ENCODE results near the gene ACAD11. TPM values are rescaled to one million over a fixed set of nuclear protein-coding genes. Genes with fewer than 3 reads are reported as not detected.

ACAD11 gene
- total RNA-seq, 2 experiments from 2014 or later: 11.2 to 11.4 TPM

DNA sequence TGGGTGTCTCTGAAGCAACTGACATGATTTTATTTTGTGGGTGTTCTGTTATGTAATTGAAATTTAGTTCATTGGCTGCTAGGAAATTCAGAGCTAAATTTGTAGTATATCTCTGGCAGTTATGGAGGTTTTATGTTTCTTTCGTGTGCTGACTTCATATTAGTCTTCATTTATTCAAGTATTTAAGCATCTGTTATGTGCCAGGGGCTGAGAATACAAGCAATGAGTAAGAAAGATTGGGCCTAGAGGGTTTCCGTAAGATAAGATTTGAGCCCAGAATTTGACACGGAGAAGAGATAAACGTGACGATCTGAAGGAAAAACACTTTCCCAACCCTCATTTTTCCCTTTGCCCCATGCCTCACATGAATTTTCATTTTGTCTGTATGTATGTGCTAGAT is 137.7 kb downstream of the ACAD11 start:
- intact Hi-C loops (cut with micrococcal nuclease): loop anchor here (5.0 kb wide), 1 partner anchor 105 kb away; the partner anchor contains the start of gene DNAJC13
- Mint-ChIP-seq H3K36me3 (ENCODE audit: low read depth) (peaks cover 21% of the 10 kb centered on the region), H3K4me1 (ENCODE audit: low read depth) (peaks cover 9% of the 10 kb centered on the region), H3K4me3 (no peak overlapping the region), H3K27ac (no peak overlapping the region), H3K27me3 (ENCODE audit: low read depth) (no peaks in the 10 kb centered on the region), H3K9me3 (no peaks in the 10 kb centered on the region)
- no peak for DNase-seq
- CTCF ChIA-PET: interaction anchor here (2.6 kb wide), 1 partner anchor 14 kb away, joined by 8 read pairs; no protein-coding TSS in a partner anchor

DNA sequence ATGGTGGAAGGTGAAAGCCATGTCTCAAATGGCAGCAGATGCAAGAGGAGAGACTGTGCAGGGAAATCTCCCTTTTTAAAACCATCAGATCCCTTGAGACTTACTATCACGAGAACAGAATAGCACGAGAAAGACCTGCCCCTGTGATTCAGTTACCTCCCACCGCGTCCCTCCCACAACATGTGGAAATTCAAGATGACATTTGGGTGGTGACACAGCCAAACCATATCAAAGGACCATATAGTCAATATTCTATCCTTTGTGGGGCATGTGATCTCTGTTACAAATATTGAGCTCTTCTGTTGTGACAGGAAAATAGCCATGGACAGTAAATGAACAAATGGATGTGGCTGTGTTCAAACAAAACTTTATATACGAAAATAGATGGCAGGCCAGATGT is 139.7 kb downstream of the ACAD11 start:
- Mint-ChIP-seq H3K9me3 (no peaks in the 10 kb centered on the region), H3K27ac (no peak overlapping the region), H3K4me1 (ENCODE audit: low read depth) (peaks cover 9% of the 10 kb centered on the region), H3K36me3 (ENCODE audit: low read depth) (peaks cover 21% of the 10 kb centered on the region), H3K27me3 (ENCODE audit: low read depth) (no peaks in the 10 kb centered on the region), H3K4me3 (no peak overlapping the region)
- CTCF ChIA-PET: interaction anchor here (1.1 to 1.2 kb wide), 2 partner anchors 11 to 207 kb away, joined by 4 read pairs; no protein-coding TSS in a partner anchor
- intact Hi-C loops (cut with micrococcal nuclease): loop anchor here (5.0 kb wide), 1 partner anchor 103 kb away; the partner anchor contains the start of gene DNAJC13
- DNase-seq: no peak

DNA sequence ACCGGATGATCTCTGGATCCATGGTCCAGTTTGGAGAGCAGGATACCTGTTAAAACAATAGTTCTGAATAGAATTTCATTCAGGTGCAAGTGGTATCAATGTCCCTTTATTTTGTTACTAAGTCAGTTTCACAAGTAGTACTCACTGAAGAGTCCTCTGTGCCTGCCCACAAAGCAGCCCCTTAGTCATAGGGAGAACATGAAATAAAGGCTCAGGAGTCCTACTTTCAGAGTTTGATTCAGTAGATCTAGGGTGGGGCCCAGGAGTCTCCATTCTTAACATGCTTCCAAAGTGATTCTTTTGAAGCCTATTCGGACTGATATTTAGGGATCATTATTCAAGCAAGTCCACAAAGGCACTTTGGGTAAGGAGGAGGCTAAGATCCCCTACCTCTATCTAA is 142.3 kb downstream of the ACAD11 start:
- Mint-ChIP-seq H3K4me1 (ENCODE audit: low read depth) (peaks cover 7% of the 10 kb centered on the region), H3K4me3 (no peak overlapping the region), H3K27me3 (ENCODE audit: low read depth) (no peaks in the 10 kb centered on the region), H3K27ac (no peak overlapping the region), H3K36me3 (ENCODE audit: low read depth) (peaks cover 32% of the 10 kb centered on the region), H3K9me3 (no peaks in the 10 kb centered on the region)
- DNase-seq: no peak
- intact Hi-C loops (cut with micrococcal nuclease): no loop called here
- CTCF ChIA-PET: interaction anchor here (0.7 kb wide), 1 partner anchor 905 kb away, joined by 4 read pairs; no protein-coding TSS in a partner anchor

DNA sequence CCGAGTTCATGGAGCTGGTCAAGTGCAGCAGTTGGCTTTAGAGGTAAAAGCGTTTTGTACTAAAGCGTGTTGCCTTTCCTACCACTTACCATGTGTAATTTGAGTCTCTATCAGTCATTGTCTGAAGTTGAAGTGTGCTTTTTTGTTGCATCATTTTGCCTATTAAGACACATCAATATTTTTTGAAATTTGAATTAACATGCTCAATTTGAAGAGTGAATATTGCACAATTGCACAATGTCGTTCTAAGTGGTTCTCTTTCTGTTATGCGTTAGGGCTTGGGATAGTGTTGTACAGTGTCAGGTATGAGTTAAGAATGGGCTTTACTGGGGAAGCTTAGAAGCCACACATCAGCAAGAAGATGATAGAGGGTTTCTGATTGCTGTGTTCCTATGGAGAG is 146.6 kb downstream of the ACAD11 start:
- CTCF ChIA-PET: no interaction called here
- no peak overlapping the region for H3K4me3 Mint-ChIP-seq
- peaks cover 2% of the 10 kb centered on the region for H3K4me1 Mint-ChIP-seq (ENCODE audit: low read depth)
- no peaks in the 10 kb centered on the region for H3K9me3 Mint-ChIP-seq
- intact Hi-C loops (cut with micrococcal nuclease): no loop called here
- H3K36me3 Mint-ChIP-seq (ENCODE audit: low read depth): peaks cover 44% of the 10 kb centered on the region
- no peak for DNase-seq
- no peaks in the 10 kb centered on the region for H3K27me3 Mint-ChIP-seq (ENCODE audit: low read depth)
- no peak overlapping the region for H3K27ac Mint-ChIP-seq

DNA sequence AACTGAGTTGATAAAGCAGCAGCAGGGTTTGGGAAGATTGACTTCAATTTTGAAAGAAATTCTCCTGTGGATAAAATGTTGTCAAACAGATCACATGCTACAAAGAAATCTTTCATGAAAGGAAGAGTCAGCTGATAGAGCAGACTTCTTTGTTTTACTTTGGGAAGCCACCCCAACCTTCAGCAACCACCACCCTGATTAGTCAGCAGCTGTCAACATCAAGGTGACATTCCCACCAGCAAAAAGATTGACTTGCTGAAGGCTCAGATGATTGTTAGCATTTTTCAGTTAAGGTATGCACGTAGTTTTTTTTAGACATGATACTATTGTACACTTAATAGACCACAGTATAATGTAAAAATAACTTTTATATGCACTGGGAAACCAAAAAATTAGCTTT is 150.1 kb downstream of the ACAD11 start:
- Mint-ChIP-seq H3K4me1 (ENCODE audit: low read depth) (no peaks in the 10 kb centered on the region), H3K4me3 (no peak overlapping the region), H3K9me3 (no peaks in the 10 kb centered on the region), H3K27me3 (ENCODE audit: low read depth) (no peaks in the 10 kb centered on the region), H3K27ac (no peak overlapping the region), H3K36me3 (ENCODE audit: low read depth) (peaks cover 40% of the 10 kb centered on the region)
- DNase-seq: no peak
- CTCF ChIA-PET: interaction anchor here (1.3 kb wide), 1 partner anchor 11 kb away, joined by 4 read pairs; no protein-coding TSS in a partner anchor
- intact Hi-C loops (cut with micrococcal nuclease): no loop called here

DNA sequence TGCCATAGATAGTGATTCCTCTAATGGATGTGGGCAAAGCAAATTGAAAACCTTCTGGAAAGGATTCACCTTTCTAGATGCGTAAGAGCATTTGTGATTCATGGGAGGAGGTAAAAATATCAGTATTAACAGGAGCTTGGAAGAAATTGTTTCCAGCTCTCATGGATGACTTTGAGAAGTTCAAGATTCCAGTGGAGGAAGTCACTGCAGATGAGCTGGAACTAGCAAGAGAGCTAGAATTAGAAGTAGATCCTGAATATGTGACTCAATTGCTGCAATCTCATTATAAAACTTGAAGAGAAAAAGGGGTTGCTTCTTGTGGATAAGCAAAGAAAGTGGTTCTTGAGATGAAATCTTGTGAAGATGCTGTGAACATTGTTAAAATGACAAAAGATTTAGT is 150.5 kb downstream of the ACAD11 start:
- intact Hi-C loops (cut with micrococcal nuclease): no loop called here
- CTCF ChIA-PET: interaction anchor here (1.3 kb wide), 1 partner anchor 11 kb away, joined by 4 read pairs; no protein-coding TSS in a partner anchor
- Mint-ChIP-seq H3K4me1 (ENCODE audit: low read depth) (no peaks in the 10 kb centered on the region), H3K4me3 (no peak overlapping the region), H3K36me3 (ENCODE audit: low read depth) (peaks cover 38% of the 10 kb centered on the region), H3K9me3 (no peaks in the 10 kb centered on the region), H3K27ac (no peak overlapping the region), H3K27me3 (ENCODE audit: low read depth) (no peaks in the 10 kb centered on the region)
- no peak for DNase-seq

Other genes with a start within 250 kb of the ACAD11 start
- gene DNAJC13, start 242.3 kb downstream of the ACAD11 start, total RNA-seq: 10 to 100 TPM; 32.8 to 33.6 TPM
- gene ACKR4, start 62.5 kb downstream of the ACAD11 start, total RNA-seq: not detected
- 10 to 100 TPM; 40.8 to 40.9 TPM for gene UBA5, start 520 bp upstream of the ACAD11 start, total RNA-seq
- gene NPHP3, start 62.6 kb upstream of the ACAD11 start, total RNA-seq: 10 to 100 TPM; 11.4 to 11.6 TPM

Measured in activated naive CD4-positive, alpha-beta T cell treated with anti-CD3 and anti-CD28 coated beads for 36 hours (primary cell).